UCSD-AML1 (cell line): ENCODE results near the gene SIX1.

ENCODE experiments used
- DNase-seq: peaks from one replicate; lab custom pipeline; 2025; ENCODE audit not compliant: unreplicated experiment; lab: John Stamatoyannopoulos, UW

The SIX1 gene

DNA sequence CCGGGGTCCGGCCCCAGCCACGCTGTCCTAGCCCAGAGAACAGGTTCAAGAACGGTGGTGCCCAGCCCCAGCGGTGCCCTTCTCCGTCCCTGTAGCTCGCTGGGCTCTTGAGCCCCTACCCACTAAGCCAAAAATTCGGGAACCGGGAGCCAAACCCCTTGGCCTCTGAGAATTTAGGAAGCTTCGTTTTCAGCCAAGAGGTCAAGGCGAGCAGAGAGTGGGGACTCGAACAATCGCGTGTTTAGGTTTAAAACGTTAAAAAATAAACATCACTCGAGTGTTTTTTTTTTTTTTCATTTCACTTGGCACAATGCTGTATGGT, 6.2 kb downstream of the SIX1 start:
- DNase-seq = no peak

DNA sequence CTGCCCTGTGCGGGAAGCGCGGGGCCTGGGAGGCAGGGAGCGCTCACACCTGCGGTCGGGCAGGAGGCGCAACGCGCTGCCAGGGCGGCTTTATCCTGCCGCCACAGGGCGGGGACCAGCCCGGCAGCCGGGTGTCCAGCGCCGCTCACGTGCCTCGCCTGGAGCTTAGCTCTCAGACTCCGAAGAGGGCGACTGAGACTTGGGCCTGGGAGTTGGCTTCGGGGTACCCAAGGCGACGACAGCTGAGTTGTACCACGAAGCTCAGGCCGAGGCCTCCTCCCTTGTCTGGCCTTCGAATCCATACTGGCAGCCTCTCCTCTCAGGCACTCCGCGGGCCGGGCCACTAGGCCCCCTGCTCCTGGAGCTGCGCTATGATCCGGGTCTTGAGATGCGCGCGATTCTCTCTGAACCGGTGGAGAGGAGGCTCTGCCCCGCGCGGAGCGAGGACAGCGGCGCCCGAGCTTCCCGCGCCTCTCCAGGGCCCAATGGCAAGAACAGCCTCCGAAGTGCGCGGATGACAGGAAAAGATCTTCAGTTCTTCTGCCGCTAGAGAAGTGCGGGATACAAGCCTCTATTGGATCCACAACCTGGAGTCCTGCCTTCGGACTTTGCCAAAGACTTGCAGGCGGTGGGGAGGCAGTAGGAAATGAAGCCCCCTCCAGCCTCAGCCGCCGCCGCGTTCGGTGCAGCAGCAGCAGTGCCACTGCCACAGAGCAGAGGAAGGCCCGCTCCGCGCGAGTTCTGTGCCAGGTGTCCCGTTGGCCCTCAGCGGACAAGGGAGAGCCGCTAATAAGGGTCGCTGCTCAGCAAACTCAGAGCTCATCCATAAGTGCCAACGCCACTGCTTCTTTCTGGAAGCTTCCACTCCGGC, 6.8 kb downstream of the SIX1 start:
- DNase-seq = no peak

DNA sequence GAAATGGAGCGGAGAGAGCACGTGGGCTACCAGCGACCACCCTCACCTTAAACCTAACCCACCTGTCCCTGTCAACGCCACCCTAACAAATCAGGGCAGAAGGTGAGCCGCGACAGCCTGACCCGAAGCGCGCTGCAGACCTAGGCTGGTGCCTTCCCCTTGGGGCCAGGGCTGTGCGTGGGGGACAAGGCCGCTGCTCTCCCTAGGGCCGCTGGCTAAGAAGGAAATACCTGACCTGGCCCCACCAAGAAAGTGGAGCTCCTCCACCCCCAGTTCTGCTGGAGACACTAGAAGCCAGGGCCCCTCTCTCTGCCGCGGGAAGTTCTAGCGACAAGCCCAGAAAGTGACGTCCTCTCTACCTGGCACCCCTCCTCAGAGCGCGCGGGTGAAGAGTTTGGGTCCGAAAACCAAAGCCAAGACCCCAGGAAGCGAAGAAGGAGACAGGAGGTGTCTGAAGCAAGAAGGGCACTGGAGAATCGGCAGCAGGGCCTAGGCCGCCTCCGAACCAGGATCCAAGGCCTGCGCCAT, 7.5 kb downstream of the SIX1 start:
- no peak for DNase-seq

DNA sequence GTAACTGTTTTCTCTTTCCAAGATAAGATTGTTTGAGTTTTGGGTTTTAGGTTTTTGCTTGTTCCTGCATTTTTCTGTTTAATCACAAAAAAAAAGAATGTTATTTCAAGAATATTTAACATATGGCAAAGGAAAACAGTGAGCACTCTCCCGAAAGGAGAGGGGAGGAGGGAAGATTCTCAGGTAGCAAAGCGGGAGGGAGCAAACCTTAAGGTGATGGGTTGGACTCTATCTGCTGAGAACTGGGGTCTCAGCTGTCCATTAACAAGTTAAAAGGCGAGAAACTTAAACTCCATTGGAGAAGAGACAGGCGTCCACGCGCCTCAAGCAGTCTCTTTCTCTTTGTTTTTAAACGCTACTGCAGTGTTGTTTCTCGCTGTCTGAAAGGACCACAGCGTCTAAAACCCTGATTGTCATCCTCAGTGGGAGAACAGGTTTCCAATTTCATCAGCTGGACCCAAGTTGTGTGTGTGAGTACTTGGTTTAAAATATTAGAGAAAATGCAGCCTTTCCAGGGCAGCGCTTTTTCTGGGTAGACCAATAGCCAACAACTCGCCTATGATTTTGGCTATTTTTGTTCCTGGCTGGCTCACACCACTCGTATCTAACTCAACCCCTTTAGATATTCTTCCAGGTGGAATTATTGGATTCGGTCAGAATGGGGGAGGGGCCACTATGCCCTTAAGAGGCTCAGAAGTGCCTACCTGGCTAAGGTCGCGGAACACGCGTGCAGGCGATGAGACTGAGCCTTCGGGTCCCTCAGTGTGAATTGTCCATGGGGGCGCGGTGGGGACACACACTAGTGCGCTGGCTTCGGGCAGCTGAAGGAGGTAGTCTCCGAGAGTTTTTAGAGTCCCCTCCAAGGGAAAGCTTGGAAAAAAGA, 8.2 kb downstream of the SIX1 start:
- no peak for DNase-seq

DNA sequence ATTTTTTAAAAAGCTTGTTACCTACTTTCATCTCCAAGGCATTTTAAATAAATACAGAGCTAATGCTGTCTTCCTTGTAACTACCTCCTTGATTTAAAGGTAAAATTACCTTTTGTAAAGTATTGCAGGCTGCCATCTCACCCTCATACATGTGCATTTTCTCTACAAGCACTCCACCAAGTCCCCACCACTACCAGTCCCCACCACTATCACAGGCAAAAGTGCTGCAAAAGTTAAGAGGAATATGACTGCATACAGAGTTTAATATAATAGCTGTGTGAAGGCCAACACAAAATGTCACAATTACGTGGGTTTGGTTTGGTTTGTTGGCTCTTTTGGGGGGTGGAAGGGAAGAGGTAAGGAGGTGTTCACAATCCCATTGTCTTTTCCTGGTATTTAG, 9.6 kb downstream of the SIX1 start:
- no peak for DNase-seq

DNA sequence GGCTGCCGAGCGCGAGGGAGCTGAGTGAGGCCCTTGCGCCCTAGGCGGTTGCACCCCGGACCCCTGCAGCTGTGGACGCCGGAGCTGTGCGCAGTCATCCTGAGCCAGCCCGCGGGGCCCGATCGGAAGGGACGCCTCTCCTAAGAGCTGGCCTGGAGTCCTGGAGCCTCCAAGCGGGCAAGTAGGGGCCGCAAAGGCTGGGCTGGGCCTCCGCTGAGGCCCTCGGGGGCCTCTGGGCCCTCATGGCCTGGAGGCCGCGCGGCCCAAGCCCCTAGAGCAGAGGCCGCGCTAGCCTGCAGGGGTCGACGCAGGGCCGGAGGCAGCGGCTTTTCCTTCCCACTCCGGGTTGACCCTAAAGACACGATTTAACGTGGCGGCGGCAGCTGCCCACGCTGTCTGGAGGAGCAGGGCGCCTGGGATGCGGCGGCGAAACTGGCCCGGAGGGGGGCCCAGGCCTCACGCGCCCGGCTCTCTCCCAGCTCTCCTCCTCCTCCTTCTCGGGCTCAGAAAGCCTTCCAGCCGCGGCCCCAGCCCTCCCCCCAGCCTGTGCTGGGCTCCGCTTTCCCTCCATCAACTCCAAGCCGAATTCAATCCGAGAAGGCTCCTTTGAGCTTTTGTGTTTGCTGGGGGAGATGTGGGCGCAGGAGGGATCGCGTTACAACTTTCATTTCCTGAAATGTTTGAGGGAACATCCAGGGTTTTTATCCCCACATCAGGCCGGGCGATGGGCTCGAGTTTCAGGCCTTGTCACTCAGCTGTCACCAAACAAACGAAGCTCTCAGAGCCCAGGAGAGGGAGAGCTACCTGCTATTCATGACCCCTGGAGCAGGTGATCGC, 11.6 kb downstream of the SIX1 start:
- no peak for DNase-seq

DNA sequence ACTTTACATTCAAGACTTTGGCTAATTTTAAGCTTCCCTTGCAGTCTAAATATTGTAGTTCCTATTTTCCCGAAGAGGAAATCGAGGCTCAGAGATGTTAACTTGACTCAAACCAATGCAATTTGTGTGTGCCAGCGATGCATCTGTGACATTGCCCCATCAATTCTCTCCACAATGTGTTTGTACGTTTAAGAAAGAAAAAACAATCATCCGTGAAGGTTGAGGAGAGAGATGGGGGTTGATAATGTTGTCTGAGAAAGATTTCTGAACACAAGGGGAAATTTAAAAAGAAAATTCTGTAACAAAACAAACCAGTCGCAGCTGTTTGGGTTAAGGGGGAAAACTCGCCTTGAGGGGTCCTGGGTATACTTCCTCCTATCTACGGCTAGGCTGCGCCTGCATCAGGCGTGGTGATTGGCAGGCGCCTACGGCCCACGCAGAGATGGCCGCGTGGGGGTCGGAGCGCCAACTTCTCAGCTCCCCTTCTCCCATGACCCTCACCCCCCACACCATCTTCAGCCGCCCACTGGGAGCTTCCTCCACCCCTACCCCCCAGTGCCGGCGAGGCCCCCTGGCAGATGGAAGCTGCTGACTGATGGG, 12.3 kb downstream of the SIX1 start:
- DNase-seq = no peak

DNA sequence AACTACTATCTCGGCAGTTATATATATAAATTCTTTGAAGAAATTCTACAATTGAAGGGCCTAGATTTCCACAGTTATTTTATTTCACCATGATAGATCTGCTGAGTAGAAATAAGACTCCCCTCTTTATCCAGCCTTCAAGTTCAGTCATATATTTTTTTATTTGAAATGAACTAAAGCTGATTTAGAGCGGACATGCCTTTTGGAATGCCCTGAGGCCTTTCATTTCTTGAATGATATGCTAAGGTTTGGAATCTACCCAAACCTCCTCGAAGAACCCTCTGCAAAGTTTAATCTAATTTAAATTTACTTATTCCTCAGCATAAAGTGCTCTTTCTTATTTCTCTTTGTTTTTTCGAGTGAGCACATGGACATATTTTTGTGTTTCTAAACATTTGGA, 15.1 kb downstream of the SIX1 start:
- no peak for DNase-seq

DNA sequence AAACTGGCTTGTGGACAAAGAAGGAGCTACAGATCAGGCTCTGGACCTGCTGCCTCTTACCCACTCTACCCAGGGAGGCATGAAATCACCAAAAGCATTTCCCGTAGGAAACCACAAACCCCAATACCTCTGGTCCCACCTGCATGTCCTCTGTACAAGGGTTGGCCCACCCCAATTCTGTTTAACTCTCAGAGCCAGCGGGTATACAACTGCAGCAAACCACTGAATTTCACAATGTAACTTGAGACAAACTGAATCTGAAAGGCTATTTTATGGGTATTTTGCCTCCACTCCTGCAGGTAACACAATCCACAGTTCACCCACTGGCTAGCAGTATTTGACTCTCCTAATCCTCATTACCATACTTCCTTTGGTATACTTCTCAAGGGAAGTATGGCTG, 16.5 kb downstream of the SIX1 start:
- DNase-seq = no peak

DNA sequence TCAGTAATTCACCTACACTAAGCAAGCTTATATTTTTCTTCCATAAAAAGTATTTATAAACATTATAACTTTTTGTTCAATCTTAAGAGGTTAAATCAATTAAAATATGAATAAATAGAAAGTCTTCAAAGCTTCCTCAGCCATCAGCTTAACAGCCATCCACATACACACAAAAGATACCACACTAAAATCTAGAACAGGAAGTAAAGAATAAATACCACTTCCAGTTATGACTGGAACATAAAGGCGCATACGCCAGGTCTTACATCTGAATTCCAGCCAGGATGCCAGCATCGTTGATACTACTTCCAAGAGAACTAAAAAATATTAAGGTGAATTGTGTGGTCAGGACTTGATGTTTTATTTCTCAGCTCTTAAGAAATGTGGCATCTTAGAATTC, 17.0 kb downstream of the SIX1 start:
- DNase-seq = no peak

DNA sequence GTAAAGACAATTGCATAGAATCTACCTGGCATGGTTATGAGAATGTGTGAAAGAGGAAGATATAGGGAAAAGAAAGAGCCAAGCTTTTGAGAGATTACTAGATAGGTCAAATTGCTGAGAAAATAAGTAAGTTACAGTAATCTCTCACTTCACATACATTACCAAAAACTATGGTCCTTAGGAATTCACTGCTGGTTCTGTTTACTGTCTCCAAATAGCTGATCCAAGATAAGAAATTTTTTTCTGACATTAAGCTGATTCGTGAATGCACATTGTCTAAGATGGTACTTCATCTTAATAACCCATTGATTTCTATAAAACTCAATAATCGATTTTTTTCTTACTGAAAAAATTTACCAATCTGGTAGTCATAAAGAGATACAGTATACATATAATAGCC, 17.4 kb downstream of the SIX1 start:
- DNase-seq = no peak

DNA sequence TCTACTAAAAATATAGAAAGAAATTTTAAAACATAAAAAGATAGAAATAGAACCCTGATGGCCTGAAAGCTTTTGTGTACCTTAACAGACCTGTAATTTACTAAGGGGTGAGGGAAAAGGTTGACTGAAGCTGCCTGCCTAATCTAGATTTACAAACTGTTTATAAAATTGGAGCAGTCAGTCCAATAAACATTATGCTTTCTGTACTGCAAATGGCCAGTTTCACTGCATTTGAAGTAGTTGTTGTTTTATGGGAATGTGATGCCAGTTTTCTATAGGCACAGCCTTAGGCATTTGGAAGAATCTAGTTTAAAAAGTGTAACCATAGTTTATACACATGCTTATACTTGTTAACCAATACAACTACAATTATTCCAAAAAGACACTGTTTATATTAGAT, 19.1 kb downstream of the SIX1 start:
- no peak for DNase-seq

DNA sequence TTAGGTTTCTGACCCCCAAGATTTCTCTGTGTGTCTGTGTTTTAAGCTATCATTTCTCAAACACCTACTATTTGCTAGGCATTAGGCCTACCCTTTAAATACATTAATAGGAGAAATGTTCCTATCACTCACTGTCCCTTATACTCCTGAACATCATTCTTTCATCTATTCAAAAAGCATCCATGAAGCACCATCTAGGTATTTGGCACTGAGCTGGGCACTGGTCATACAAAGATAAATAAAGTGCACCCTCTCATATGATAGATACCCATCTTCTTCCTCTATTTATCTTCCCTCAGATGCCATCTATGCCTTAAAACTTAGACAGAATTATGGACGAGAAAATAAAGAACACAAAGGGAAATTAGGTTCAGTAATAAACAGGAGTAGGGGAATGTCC, 20.4 kb downstream of the SIX1 start:
- DNase-seq = no peak

DNA sequence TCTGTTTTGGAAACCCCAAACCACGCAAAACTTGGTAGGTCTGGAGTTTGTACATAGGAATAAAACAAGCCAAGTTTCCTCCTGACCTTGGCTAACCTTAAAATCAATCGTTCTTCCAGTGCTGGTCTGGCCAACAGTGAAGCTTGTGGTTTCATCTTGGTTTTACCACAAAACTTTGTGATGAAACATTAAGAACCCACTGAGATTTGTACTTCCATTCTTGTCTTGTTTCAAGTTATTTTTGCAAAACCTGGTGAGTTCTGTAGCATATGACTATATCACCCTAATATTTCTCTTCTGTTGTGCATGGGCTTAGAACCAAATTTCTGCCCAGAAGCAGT, 26.4 kb downstream of the SIX1 start:
- no peak for DNase-seq

DNA sequence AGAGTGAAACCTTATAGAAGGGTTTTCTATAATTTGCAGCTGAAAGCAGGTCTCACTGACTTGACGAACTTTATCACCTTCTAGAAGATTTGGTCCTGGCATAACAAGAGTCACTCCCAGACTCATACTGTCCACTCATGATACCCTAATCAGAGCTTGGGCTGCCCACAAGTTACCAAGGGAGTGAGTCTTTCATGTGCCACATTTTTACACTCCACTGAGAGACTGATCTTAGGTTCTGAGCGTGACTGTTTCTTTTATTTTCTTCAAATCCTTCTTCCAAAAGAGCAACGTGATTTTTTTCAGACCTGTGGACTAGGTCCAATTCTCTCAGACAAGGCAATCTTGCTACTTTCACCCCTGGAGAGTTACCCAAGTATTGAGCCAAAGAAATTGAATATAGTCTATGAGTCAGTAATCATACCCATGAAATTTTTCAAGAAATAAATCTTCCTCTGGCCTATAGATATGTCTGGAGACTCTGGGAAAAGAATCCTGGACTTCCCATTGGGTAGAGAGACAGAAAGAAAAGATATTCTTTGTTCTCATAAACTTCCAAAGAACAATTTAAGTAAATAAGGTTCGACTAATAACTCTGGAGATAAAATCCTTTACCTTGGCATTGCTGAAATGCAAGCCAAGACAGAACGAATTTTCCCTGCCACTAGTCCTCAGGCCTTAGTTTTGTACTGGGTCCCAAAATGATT, 26.9 kb downstream of the SIX1 start:
- DNase-seq = no peak

DNA sequence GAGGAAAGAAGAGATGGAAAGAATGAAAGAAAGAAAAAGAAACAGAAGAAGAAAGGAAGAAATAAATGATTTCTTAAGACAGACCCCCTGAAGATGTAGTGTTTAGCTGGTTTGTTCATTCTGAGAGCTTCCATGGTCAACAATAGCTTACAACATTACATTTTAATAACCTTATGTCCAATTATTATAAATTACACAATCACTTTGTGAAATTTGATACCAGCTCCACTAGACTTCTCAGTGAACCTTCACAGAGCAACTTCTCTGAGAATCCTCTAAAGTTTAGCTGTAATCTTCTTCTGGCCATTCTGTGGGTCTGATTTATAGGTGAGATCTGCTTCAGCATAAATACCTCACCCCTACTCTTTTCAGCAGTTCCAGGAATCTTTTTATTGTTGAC, 27.9 kb downstream of the SIX1 start:
- no peak for DNase-seq

DNA sequence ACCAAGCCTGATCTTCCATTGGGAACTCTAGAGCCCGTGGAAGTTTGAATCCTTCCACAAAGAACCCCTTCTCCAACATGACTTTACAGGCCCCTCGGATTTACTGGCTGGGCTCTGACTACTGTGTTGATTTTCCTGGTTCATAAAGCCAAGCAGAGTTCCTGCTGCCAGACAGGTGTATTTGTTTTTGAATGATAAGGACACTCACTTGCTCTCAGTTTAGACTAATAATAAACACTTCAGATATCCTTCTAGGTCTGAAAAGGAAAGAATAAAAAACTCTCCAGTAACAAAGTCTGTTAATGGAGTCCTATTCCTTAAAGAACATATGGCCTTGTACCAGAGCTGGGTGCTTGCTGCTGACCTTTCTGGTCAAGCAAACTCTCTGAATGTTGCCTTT, 31.0 kb downstream of the SIX1 start:
- DNase-seq = no peak

DNA sequence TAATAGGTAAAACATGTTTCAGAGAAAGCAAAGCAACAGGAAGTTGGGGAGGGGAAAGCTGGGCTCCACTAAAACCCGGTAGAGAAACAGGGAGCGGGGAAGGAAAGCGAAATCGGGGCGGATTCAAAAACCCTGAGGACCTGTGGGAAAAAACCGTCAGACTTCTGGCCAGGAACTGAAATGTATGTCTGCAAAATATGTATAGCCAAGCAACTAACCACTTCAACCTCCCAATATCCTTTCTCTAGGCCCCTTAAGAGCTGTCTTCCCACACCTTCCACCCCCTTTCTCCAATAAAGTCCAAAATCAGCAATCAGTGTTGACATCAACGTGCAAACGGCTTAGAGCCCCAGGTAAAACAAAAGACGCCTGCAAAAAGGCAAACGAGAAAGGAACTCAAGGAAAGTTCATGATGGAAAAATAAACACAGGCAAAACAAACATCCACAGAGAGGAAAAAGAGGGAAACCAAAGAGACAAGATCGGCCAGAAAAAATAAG, 32.8 kb downstream of the SIX1 start:
- DNase-seq = no peak

DNA sequence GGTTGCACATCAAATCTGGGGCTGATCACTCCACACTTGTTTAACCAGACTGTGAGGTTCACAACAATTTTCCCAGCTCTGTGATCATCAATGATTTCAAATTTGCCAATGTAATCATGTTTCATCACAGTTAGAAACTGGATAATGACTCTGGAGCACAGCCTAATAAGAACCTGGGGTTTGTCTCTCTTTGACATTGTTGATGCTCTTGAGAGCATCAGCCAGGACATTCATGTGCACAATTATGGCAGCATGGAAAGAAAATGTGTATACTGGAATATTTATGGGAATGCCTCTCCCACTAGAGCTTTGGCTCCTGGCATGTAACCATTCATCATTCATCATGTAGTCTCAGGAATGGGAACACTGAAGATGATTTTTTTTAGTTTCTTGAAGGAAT, 47.0 kb downstream of the SIX1 start:
- DNase-seq = no peak

DNA sequence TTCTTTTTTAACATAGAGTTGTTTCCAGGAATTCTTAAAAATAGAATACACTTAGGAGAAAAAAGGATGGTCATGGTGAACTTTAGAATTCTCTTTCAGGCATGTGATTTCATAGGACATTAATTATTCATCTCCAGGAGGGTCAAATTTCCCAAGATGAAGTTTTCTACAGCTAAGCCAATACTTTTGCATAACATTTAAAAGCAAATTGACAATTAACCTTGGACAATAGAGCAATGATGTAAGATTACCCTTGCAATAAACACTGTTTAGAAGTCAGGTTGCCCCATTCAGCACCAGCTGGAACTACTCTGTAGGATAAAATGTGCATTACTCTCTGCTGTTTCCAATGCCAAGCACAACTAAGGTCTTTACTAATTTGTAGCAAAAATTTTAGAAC, 49.5 kb downstream of the SIX1 start:
- DNase-seq = no peak
